Choroid plexus epithelial cell (primary cell): ENCODE measurements around the gene METAP1.
"Not testable (repeated sequence)": the region's sequence is repeated elsewhere in the genome, so short reads cannot be mapped to it uniquely, and the experiment has no call there.

Experiments used
- DNase-seq: peaks from one replicate; pipeline ENCODE4 v3.0.0-alpha.2; 2010; ENCODE audit warnings: low read depth
- H3K4me3 ChIP-seq: 2 replicates; pipeline ENCODE4 v1.5.1; 2011; ENCODE audit warnings: low read depth, mild to moderate bottlenecking, control low read depth, low read length, moderate library complexity
- TF ChIP-seq, protein P1 (sequence below): conservative IDR thresholded peaks from 2 replicates; pipeline ENCODE4 v1.5.1; 2011; ENCODE audit warnings: low read depth, mild to moderate bottlenecking, control low read depth, inconsistent platforms, low read length, moderate library complexity

METAP1 gene

GRCh38 chr4:99091216-99091575 is 95.7 kb downstream of the METAP1 start:
- DNase-seq, result no peak
- TF ChIP-seq, protein P1, sequence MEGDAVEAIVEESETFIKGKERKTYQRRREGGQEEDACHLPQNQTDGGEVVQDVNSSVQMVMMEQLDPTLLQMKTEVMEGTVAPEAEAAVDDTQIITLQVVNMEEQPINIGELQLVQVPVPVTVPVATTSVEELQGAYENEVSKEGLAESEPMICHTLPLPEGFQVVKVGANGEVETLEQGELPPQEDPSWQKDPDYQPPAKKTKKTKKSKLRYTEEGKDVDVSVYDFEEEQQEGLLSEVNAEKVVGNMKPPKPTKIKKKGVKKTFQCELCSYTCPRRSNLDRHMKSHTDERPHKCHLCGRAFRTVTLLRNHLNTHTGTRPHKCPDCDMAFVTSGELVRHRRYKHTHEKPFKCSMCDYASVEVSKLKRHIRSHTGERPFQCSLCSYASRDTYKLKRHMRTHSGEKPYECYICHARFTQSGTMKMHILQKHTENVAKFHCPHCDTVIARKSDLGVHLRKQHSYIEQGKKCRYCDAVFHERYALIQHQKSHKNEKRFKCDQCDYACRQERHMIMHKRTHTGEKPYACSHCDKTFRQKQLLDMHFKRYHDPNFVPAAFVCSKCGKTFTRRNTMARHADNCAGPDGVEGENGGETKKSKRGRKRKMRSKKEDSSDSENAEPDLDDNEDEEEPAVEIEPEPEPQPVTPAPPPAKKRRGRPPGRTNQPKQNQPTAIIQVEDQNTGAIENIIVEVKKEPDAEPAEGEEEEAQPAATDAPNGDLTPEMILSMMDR, result no peak
- H3K4me3 ChIP-seq, result no peak overlapping the region

DNA sequence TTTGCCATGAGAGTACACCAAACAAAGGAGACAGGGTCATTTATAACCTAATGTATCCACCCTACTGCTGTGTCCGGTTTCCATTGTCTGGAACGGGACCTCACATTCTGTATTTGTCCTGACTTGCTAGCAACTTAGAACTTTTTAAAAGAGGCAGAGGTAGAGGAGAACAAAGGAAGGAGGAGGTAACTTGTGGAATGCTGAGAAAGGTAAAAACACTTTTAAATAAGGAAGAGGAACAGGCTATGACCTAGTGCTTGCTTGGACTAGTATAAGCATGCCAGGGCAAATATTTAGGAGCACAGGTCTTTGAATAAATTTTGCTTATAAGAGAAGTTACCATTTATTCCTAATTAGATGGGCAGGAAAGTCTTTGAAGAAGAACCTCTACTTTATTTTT is 96.3 kb downstream of the METAP1 start:
- H3K4me3 ChIP-seq, DNase-seq: not testable (repeated sequence)

GRCh38 chr4:99099311-99099710 is 103.8 kb downstream of the METAP1 start:
- DNase-seq, result no peak
- TF ChIP-seq, protein P1, result no peak
- H3K4me3 ChIP-seq, result no peak overlapping the region

- not testable (repeated sequence) for H3K4me3 ChIP-seq, DNase-seq
These were observed 104.3 kb downstream of the METAP1 start for GRCh38 chr4:99099814-99100213.

DNA sequence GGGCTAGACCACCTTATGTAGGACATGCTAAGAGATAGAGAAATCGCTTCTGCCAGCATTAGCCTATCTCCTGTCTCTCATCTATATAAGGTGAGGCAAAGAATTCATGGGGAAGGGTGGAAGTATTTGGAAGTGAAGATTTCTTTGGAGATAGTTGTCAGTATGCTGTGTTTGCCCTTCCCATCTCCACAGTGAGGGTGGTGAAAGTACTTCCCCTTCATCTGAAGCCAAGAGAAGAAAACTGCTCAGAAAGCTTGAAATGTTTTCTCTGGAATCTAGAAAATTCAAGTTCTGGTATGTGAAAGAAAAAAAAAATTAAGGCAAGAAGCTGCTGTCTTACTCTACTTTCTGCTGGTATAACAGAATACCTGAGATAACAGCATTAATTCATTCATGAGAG is 105.4 kb downstream of the METAP1 start:
- peak; percentile 42 for DNase-seq
- no peak overlapping the region for H3K4me3 ChIP-seq
- TF ChIP-seq, protein P1, result no peak

GRCh38 chr4:99102634-99103033 is 107.1 kb downstream of the METAP1 start:
- no peak for DNase-seq
- no peak overlapping the region for H3K4me3 ChIP-seq
- TF ChIP-seq, protein P1, result no peak

DNA sequence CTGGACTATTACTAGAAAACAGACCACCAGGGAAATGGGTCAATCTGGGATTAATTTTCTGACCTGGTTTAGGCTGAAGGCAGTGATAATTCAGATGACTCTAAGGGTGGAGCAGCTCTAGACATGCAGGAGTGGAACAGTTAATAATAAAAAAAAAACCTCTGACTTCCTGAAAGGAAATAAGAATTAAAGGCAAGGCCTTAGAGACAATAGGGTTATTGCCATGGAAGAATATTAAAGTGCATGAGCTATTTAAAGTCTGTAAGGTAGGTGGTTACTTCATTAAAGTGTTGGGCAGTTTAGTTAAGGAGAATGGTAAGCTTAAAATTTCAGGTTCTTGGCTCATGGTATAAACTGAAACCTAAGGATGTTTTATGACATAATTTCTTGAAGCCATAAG is 107.6 kb downstream of the METAP1 start:
- H3K4me3 ChIP-seq, result no peak overlapping the region
- DNase-seq, result no peak
- TF ChIP-seq, protein P1, result no peak

- TF ChIP-seq, protein P1, result no peak
- H3K4me3 ChIP-seq, result no peak overlapping the region
- DNase-seq, result peak; percentile 35
These were observed 108.6 kb downstream of the METAP1 start for GRCh38 chr4:99104153-99104552.

GRCh38 chr4:99109286-99109685 is 113.8 kb downstream of the METAP1 start:
- not testable (repeated sequence) for DNase-seq, H3K4me3 ChIP-seq
